ENCODE results near the gene CHRND.

CHRND gene

GRCh38 chr2:232571026-232571474, 45.1 kb downstream of the CHRND start:
- Histone ChIP-seq H3K27me3 (ENCODE audit: control insufficient read depth, insufficient read depth, low read length) (no peaks in the 10 kb centered on the region), H3K79me2 (no peaks in the 10 kb centered on the region), H2AFZ (no peak overlapping the region), H3K9me3 (ENCODE audit: control insufficient read depth, low read length) (no peaks in the 10 kb centered on the region), H3K9ac (no peak overlapping the region), H3K36me3 (ENCODE audit: control insufficient read depth, insufficient read depth, low read length) (no peaks in the 10 kb centered on the region), H3K4me2 (ENCODE audit: low read length) (no peak overlapping the region), H3K27ac (no peak overlapping the region), H3K4me3 (ENCODE audit: low read depth, low read length) (no peak overlapping the region), H3K4me1 (no peaks in the 10 kb centered on the region)
- no peak for TF ChIP-seq CTCF (IDR thresholded peaks at IDR 0.05)

- H3K27me3 ChIP-seq (ENCODE audit: control insufficient read depth, insufficient read depth, low read length): no peaks in the 10 kb centered on the region
- no peak overlapping the region for H2AFZ ChIP-seq
- no peak for TF ChIP-seq CTCF (IDR thresholded peaks at IDR 0.05)
- H3K9ac ChIP-seq: no peak overlapping the region
- H3K4me2 ChIP-seq (ENCODE audit: low read length): no peak overlapping the region
- H3K4me1 ChIP-seq: no peaks in the 10 kb centered on the region
- no peaks in the 10 kb centered on the region for H3K36me3 ChIP-seq (ENCODE audit: control insufficient read depth, insufficient read depth, low read length)
- H3K79me2 ChIP-seq: no peaks in the 10 kb centered on the region
- no peak overlapping the region for H3K27ac ChIP-seq
- H3K4me3 ChIP-seq (ENCODE audit: low read depth, low read length): no peak overlapping the region
- H3K9me3 ChIP-seq (ENCODE audit: control insufficient read depth, low read length): no peaks in the 10 kb centered on the region
These were observed 47.1 kb downstream of the CHRND start for GRCh38 chr2:232573042-232573441.

GRCh38 chr2:232573771-232574435, 47.9 kb downstream of the CHRND start:
- Histone ChIP-seq H3K27me3 (ENCODE audit: control insufficient read depth, insufficient read depth, low read length) (no peaks in the 10 kb centered on the region), H2AFZ (no peak overlapping the region), H3K79me2 (no peaks in the 10 kb centered on the region), H3K4me1 (no peaks in the 10 kb centered on the region), H3K27ac (no peak overlapping the region), H3K4me2 (ENCODE audit: low read length) (no peak overlapping the region), H3K9ac (no peak overlapping the region), H3K36me3 (ENCODE audit: control insufficient read depth, insufficient read depth, low read length) (no peaks in the 10 kb centered on the region), H3K9me3 (ENCODE audit: control insufficient read depth, low read length) (no peaks in the 10 kb centered on the region), H3K4me3 (ENCODE audit: low read depth, low read length) (no peak overlapping the region)
- no peak for TF ChIP-seq CTCF (IDR thresholded peaks at IDR 0.05)

GRCh38 chr2:232574674-232575403, 48.9 kb downstream of the CHRND start:
- no peak for TF ChIP-seq CTCF (IDR thresholded peaks at IDR 0.05)
- Histone ChIP-seq H3K27ac (no peak overlapping the region), H3K27me3 (ENCODE audit: control insufficient read depth, insufficient read depth, low read length) (no peaks in the 10 kb centered on the region), H3K79me2 (no peaks in the 10 kb centered on the region), H3K4me3 (ENCODE audit: low read depth, low read length) (no peak overlapping the region), H3K9ac (no peak overlapping the region), H3K4me2 (ENCODE audit: low read length) (no peak overlapping the region), H3K36me3 (ENCODE audit: control insufficient read depth, insufficient read depth, low read length) (no peaks in the 10 kb centered on the region), H3K9me3 (ENCODE audit: control insufficient read depth, low read length) (no peaks in the 10 kb centered on the region), H2AFZ (no peak overlapping the region), H3K4me1 (no peaks in the 10 kb centered on the region)

- Histone ChIP-seq H3K9ac (no peak overlapping the region), H3K4me1 (no peaks in the 10 kb centered on the region), H3K4me2 (ENCODE audit: low read length) (no peak overlapping the region), H3K79me2 (no peaks in the 10 kb centered on the region), H3K9me3 (ENCODE audit: control insufficient read depth, low read length) (no peaks in the 10 kb centered on the region), H3K27me3 (ENCODE audit: control insufficient read depth, insufficient read depth, low read length) (no peaks in the 10 kb centered on the region), H3K27ac (no peak overlapping the region), H2AFZ (no peak overlapping the region), H3K36me3 (ENCODE audit: control insufficient read depth, insufficient read depth, low read length) (no peaks in the 10 kb centered on the region), H3K4me3 (ENCODE audit: low read depth, low read length) (no peak overlapping the region)
- TF ChIP-seq CTCF (IDR thresholded peaks at IDR 0.05): no peak
These were observed 49.4 kb downstream of the CHRND start for GRCh38 chr2:232575404-232575746.

All from parathyroid adenoma (tissue), 2 donors.